H1 (cell line): Measurements from ENCODE around the gene MGAT5B. TPM values are rescaled to one million over a fixed set of nuclear protein-coding genes. Genes with fewer than 3 reads are reported as not detected.

ENCODE experiments used
- CHD7 ChIP-seq: fragments of 300-600 bp; sonication (generic); IDR thresholded peaks from 2 replicates; pipeline ENCODE4 v1.7.1; 2012; ENCODE audit warnings: low read length, moderate library complexity, mild to moderate bottlenecking, inconsistent platforms; ENCODE audit not compliant: insufficient replicate concordance
- NANOG ChIP-seq: IDR thresholded peaks from 2 replicates; pipeline ENCODE4 v1.6.1; 2011; ENCODE audit warnings: low read length, low read depth, mild to moderate bottlenecking, inconsistent platforms; ENCODE audit not compliant: insufficient read depth, poor library complexity, severe bottlenecking
- RFX5 ChIP-seq: IDR thresholded peaks from 2 replicates; pipeline ENCODE4 v1.6.1; 2011; ENCODE audit warnings: low read depth, low read length, improper control_type of control experiment, borderline replicate concordance
- polyA plus RNA-seq, 7 experiments: library from polyadenylated mRNA; depleted of rRNA in 3 of 7; stranded (reverse) in 5 of 7; unstranded in 2 of 7; fragments of >200 nt in 5 of 7; fragments of 200-250 nt in 2 of 7; gene quantifications; 1 replicate in 5 of 7; 2 replicates in 1 of 7; 4 replicates in 1 of 7; pipeline versions ENCODE4 v1.2.1 to v1.2.3, GENCODE V29; 2011 to 2013; ENCODE audit warnings: missing spikeins in 2 of 7, mixed read lengths in 2 of 7
- total RNA-seq: library from RNA; stranded (reverse); fragmentation: NEBNext Ultra II Directional; extraction: Animal tissue kit (Norgen Biotek cat#: 25700); gene quantifications from 2 replicates; pipeline ENCODE4 v1.2.1, GENCODE V29; 2021

MGAT5B gene
- total and polyA plus RNA-seq, 2 of the 8 experiments (the other 6 are each of a cell fraction or from before 2014, with no cell fraction given): 7.9 to 8.2 TPM

GRCh38 chr17:76937238-76937637 is 69.0 kb downstream of the MGAT5B start (continued):
- TF ChIP-seq CHD7 (no peak), NANOG (no peak), RFX5 (no peak)
